ENCODE measurements around the gene MED12L.

MED12L gene

DNA sequence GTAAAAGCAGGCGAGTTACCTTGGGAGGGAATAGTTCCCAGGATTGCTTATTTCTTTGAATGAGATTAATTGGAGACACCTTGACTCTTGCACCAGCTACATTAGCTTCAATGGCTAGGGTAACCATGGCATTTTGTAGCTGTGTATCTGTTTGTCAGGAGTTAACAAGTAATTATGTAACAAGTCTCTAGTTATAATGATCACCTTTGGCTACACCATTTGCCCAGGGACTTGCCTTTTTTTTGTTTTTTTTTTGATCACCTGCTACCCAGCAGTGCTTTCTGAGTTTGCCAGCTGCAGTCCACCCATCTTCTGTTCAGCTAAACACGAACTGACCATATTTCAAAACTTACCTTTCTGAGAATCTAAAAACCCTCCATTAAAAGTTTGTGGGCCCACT, 2.2 kb downstream of the MED12L start:
- no peak for DNase-seq

DNA sequence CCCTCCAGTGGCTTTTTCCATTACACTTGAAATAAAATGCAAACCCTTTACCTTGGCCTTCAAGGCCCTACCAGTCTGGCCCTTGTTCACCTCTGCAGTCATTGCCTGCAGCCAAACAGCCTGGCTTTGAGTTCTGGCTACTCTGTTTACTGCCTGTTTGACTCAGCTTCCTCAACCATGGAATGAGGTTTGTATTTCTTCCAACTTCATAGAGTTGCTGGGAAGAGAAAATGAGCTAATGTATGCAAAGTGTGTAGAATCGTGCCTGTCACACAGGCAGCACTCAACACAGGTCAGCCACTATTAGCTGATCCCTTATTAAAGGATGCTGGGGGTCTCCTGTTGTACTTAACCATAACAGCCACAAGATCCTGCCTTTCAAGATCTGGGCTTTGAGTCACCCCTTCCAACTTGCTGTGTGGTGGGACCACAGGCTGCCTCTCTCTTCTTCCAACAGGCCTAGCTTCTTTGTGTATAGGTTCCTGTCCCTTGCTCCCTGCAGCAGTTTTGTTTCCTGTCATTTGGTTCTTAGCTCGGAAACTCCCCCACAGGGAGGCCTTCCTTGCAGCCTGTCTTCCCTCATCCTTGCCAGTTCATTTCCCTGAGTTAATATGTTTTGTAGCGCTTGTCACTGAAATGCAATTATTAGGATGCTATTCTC, 6.4 kb downstream of the MED12L start:
- DNase-seq = no peak

DNA sequence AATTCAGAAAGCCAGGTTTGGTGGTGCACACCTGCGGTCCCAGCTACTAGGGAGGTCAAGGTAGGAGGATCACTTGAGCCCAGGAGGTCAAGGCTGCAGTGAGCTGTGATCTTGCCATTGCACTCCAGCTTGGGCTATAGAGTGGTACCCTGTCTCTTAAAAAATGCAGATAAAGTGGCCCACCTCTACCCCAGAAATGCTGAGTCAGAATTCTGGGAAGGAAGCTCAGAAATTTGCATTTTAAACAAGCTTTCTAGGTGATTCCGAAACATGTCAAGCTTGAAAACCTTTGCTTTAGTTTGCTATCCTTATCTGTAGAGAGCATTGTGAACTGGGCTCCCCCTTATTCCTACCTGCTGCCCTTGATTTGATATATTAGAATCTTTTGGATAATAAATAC, 7.7 kb downstream of the MED12L start:
- no peak for DNase-seq

DNA sequence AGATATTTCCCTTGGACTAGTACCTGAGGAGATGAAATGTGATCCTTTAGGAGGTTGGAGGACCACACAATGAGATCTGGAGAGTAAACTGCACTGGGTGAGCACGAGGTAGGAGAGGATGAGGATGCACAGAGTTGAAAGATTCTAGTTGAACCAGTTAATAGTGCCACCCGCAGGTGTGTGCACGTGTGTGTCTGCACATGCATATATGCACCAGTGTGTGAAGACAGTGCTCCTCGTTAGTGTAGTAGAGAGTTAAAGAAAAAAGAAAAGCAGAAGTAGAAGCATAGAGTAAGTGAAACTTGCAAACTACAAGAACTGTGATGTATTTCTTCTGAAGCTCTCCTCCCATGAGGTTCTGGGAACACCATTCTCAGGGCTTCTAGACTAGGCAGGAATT, 8.4 kb downstream of the MED12L start:
- DNase-seq = no peak

DNA sequence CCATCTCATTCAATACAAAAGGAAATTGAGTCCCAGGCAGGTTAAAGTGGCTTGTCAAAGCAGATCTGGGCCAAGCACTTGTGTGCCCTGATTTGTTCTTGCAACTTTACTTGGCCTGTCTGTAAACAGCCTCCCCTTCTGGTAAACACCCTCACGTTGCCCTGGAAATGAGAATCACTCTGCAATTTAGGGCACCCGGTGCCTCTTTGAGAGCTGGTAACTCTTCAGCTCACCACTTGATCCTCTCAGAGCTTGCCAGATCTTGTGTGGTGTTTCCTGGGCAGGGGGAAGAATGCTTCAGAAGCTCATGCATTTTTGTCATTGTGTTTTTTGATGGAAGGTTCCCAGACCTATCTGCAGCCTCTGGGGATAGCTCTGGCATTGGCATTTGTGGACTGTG, 11.3 kb downstream of the MED12L start:
- DNase-seq = no peak

DNA sequence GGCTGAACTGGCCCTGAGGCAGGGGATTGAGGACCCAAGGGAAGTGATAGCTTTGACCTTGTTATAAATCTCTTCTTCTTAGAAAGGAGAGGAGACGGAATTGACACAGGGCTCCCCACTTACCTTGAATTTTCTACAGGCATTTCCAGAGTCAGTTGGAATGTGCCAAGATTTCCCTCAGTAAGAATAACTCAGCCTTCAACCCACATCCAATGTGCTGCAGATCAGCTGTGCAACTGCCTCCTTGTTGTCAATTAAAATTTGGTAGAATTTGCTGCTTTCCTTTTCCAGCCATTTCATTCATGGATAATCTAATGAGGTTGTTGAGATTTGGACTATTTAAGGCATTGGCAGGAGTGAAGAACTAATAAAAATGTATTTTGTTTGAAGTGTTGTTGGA, 14.6 kb downstream of the MED12L start:
- DNase-seq = no peak

DNA sequence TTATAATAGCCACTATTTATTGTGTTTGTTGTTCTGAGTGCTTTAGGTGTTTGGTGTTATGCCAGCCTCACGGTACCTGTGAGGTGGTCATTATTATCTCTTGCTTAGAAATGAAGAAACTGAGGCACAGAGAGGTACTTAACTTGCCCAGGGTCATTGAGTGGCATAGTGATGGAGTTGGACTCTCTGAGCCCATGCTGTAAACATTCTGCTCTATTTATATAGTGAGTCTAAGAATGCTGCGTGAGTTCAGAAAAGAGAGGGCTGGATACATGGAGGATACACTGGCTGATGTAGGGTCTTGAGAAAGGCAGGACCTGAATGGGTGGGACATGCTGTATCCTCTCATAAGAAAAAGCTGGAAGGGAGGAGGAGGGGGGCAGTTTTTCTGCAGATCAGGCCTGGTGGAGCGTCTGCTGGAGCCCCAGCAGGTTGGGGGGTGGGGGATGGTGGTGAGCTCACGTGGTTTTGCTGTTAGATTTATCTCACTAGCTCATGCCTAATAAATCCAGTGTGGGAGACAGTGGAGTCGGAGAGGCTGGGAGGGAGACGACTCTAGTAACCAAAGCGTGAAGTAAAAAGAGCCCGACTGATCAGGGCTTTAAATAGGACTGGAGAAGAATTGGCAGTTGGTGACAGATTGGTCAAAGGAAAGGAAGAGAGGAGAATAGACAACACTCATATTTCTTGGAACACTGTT, 16.0 kb downstream of the MED12L start:
- DNase-seq = no peak

DNA sequence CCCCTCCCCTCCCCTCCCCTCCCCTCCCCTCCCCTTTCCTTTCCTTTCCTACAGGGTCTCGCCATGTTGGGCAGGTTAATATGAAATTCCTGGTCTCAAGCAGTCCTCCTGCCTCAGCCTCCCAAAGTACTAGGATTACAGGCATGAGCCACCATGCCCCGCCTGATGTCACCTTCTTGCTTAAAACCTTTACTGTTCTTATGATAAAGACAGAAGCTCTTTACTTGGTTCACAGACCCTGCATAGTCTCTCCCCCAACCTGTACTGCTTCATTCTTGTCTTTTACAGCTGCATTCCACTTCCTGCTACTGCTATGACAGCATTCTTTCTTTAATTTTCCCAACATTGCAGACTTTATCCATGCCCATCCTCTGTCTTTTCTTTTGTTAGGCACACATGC, 20.8 kb downstream of the MED12L start:
- DNase-seq = no peak

DNA sequence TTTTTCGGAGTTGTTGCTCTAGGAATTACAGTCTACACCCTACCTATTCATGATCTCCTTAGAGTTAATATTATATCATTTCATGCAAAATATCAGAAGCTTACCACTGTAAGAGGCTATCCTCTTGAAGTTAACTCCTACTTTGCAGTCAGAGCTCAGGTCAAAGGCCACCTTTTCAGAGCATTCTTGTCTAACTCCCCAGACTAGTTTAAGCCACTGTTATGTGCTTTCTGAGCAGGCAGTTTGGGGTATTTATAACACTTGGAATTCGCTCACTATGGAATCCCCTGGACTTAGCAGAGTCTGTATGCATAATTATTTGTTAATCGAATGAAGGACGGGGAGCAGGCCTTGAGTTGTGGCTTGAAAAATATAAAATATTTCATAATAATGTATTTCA, 21.7 kb downstream of the MED12L start:
- no peak for DNase-seq

DNA sequence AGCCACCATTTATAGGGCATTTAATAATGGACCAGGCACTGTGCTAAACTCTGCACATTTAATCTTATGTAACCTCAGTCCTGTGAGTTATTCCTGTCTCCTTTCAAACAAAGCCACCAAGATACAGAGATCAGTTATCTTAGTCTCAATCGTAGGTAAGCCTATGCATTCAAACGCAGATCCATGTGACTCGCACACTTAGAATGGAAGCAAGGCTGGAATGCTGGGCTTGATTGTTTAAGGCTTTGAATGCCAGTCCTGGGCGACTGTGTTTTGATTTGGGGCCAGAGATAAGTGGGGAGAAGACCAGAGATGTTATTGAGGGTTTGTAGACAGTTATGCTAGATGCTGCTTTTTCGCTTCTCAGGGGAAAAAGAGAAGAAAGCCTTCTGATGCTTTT, 22.2 kb downstream of the MED12L start:
- no peak for DNase-seq

DNA sequence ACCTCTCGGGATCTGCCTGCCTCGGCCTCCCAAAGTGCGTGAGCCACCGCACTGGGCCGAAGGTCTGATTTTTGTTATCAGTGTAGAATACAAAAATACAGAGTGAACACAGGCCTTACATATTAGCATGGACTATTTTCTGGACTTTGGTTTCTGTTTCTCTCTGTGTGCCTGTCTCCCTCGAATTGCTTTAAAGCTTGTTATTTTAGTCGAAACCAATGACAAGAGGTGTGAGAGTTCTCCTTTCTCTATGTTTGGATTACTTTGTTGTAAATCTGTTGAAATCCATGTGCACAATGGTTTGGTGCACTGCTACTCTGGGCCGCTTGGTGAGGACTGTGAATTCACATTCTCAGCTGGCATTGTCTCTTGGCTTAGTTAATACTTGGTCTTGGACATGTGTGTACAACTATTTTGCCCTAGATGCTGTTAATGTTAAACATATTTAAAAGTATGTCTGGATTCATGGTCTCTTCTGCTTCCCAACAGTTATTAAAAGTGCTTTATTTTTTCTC, 23.9 kb downstream of the MED12L start:
- no peak for DNase-seq

DNA sequence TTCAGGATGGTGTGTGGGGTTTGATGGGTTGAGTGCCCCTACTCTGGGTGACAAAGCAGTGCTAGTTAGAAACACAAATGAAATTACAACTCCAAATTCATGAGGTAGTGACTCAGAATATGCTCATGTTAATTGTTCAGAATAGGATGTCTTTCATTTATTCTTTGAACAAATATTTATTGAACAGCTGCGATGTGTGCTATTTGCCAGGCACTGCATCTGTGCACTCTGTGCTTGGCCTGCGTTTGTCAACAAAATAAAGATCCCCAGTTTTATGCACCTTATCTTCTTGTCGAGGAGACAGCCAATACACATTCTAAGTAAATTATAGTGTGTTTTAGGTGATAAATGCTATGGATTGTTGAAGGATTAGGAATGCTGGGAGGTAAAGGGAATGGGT, 27.3 kb downstream of the MED12L start:
- no peak for DNase-seq

DNA sequence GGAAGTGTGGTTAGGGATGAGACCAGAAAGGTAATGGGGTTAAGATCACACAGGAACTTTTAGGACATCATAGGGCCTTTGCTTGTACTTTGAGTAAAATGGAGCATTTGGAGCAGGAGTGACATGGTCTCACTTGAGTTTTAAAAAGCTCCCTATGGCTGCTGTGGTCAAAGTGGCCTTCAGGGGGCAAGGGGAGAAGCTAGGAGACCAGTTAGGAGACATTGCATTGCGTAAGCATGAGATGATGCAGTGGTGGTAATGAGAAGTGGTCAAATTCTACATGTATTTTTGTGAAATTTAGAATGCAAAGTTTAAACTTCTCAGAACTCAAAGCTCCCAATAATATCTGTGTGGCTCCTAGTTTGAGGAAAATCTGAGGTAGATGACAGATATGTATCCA, 27.9 kb downstream of the MED12L start:
- DNase-seq = no peak

DNA sequence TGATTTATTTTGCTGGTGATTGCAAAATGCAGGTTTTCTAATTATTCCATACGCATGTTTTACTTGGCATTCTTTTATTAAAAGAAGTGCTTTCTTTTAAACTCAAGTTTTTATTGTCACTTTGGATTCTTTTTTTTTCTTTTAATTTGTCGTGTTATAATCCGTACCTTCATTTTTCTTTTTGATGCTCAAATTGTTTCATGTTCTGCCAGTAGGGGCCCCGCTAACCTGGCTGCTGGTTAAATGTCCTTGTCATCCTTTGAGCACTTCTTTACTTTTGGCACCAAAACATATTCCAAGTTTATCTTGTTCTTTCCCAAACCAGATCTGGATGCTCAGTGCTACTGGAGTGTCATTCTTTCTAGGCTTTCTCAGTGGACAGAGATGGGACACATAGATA, 31.6 kb downstream of the MED12L start:
- DNase-seq = no peak

DNA sequence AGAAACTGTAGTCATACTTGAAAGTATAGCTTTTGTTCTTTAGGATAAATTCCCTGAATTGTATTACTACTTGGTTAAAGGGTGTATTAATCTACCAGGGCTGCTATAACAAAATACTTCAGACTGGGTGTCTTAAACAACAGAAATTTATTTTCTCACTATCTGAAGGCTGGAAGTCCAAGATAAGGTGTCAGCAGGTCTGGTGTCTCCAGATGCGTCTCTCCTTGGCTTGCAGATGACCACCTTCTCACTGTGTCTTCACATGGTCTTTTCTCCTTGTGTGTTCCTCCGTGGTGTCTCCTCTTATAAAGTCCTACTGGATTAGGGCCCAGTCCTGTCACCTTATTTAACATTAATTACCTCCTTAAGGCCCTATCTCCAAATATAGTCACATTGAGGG, 33.7 kb downstream of the MED12L start:
- no peak for DNase-seq

DNA sequence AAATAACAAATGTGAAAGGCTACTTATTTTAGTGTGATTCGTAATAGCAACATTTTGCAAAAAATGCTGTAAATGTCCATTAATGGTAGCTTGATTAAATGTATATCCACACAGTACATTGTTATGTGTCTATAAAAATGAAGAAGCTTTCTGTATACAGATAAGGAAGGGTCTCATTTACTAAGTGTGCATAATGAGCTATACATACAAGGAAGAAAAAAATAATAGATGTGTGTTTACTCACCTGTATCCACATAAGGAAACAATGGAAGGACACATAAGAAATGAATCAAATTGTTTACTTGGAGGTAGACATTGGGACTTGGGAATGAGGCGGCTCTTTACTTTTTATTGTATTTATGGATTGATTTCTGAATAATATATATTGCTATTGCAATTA, 34.9 kb downstream of the MED12L start:
- no peak for DNase-seq

DNA sequence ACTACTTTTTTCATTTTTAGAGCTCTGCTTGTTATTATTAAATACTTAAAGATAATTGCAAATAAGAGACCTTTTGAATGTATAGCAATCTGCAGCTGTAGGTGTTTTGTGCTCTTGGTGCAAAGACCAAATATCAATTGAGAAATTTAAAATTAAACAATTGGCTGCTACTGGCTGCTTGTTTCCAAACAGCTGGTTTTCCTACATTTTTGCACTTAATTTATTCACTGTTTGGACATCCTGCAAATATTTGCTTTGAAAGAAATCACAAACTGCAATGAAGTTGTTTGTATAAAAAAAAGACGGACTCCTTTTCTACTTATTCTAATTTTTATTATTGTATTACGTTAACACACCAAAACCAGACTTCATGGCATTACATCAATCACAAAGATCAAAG, 35.6 kb downstream of the MED12L start:
- no peak for DNase-seq

DNA sequence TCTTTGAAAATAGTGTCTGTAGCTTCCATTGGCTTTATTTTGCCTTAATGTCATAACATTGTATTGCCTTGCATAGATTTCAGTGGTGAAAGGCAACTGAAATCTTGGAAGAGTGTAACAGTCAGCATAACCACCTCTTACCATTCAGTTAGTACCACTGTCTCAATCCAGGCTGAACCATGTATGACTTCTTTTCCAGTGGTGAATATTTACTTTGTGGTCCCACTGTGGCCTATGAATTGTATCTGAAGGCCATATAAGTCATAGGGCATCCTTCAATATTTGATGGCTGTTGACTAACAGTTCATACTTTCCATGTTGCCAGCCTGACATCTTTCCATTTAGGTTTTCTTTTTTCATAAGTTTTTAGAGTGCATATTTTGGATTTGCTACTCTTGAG, 38.4 kb downstream of the MED12L start:
- DNase-seq = no peak

DNA sequence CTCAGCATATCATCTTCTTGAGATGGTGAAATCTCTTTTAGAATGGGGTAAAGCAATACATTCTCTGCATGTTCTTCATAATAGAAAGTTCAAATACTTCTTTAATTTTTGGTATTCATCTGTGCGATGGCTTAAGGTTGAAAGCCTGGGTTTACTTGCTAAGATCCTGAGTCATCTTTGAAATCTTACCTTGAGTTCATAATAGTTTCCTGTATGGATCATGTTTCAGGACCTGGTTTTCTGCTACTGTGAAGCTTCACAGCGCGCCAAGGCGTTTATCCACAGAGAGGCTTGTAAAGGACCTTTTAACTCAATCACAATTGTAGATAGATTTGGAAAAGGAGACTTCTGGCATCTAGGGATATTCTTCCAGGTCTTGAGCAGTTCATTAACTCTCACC, 39.0 kb downstream of the MED12L start:
- no peak for DNase-seq

DNA sequence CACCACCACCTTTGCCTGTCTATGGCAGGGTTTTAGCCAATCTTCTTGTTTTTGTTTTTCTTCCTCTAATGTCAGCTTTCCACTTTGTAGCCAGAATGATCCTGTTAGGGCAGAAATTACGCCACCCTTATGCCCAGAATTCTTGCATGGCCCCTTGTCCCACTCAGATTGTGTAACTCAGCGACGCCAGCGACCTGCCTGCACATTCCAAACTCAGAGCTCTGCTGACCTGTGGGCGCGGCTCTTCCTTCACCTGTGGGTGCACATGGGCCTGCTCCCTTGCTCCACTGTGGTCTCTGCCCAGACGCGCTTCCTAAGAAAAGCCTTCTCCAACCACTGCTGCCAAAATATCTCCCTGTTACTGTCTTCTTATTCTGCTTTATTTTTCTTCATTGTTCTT, 45.0 kb downstream of the MED12L start:
- DNase-seq = no peak

DNA sequence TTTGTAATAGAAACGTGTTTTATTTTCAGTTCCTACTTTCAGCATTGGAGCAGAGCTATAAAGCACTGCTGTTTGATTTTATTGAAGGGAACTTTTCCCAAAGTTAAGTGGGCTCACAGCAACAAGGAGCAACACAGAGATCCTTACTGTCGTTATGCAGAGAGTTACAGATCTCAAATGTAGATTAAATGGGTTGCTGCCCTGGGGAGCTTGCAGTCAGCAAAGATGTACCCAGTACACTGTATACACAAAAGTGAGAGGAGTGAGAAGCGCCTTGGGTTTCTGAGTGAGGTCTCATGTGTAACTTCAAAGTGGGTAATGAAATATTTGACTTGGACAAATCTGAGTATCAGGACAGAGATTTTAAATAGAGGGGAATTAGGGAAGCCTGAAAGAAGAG, 47.7 kb downstream of the MED12L start:
- no peak for DNase-seq

DNA sequence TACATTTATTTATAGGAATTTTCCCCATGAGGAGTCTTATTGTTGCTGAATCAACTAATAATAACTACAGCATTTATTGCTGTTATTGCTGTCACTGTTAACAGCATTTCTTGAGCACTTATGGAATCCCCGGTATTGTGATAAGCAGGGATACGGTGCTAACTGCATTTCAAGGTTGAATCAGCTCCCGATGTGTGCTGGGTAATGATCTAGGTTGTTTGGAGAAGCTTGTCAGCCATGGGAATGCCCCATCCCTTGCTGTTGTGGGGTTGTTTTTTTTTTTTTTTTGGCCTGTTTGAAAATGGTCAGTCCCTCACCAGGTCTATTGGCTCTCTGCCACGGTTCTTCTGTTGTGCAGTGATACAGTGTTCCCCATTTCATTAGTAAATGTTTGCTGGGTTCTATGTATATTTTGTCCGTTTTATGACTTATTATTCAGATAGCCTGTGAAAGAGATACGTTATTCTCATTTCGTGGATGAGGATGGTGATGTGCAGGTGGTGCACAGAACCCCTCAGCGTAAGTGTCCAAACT, 48.5 kb downstream of the MED12L start:
- no peak for DNase-seq

DNA sequence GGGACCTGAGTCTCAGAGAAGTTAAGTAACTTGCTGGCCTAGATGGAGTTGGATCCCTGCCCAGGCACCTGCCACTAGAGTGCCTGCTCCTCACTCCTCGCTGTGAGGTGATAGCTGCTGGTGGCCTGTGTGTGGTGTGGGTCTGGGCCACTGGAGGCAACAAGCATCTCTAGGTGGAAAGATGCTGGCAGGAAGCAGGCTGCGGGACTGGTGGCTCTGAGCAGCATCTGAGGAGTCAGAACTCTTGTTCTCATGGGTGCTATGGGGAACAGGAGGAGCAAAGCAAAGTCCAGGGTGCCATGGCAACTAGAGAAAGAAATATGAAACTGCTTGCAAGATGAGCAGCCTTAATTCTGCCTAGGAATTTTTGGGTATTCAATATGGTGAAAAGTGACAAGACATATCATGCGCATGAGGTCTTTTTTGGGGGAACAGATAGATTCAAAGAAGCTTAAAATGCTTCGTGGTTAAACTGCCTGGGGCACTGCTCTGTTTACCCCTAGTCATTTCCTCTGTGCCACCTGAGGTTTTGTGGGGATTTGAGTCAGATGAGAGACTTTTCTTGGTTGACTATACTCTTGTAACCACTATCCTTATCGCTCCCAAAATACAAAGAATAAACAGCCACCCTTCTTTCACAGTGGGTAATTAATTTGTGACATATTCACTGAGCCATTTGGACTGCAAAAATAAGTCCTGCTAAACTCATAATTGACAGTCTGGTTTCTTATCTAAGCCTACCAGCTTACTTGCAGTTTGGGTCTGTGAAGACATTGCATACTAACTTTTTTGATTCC, 50.3 kb downstream of the MED12L start:
- DNase-seq = peak; percentile 42

DNA sequence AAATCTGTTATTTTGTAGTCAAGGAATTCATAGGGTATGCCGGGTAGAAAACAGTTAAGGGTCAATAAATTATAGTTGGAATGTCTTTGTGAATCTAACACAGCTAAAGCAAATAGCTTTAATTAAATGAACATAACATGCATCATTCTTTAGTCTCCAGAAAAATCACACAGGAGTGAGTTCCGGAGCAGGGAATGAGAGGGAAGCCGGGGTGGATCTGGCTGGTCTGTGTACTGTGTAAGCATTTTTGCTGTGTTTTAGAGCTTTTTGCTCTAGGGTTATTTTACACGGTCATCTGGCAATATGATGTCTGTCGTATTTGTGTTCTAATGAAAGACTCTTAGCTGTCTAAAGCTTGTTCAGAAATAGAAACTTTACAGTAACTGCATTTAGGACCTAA, 57.5 kb downstream of the MED12L start:
- DNase-seq = no peak
